Metanephros (tissue), 2 donors: Measurements from ENCODE around the gene CCDC97. TPM values are rescaled to one million over a fixed set of nuclear protein-coding genes. Genes with fewer than 3 reads are reported as not detected.

Experiments used
- small RNA-seq: library from RNA; depleted of rRNA; stranded (forward); fragments of <200 nt; gene quantifications from one replicate; pipeline ENCODE3, GENCODE V24; 2014; ENCODE audit warnings: low replicate concordance
- total RNA-seq: library from RNA; depleted of rRNA; stranded (reverse); fragments of >200 nt; gene quantifications from one replicate; pipeline ENCODE4 v1.2.3, GENCODE V29; 2014

The CCDC97 gene
- total RNA-seq = 21.4 TPM

DNA sequence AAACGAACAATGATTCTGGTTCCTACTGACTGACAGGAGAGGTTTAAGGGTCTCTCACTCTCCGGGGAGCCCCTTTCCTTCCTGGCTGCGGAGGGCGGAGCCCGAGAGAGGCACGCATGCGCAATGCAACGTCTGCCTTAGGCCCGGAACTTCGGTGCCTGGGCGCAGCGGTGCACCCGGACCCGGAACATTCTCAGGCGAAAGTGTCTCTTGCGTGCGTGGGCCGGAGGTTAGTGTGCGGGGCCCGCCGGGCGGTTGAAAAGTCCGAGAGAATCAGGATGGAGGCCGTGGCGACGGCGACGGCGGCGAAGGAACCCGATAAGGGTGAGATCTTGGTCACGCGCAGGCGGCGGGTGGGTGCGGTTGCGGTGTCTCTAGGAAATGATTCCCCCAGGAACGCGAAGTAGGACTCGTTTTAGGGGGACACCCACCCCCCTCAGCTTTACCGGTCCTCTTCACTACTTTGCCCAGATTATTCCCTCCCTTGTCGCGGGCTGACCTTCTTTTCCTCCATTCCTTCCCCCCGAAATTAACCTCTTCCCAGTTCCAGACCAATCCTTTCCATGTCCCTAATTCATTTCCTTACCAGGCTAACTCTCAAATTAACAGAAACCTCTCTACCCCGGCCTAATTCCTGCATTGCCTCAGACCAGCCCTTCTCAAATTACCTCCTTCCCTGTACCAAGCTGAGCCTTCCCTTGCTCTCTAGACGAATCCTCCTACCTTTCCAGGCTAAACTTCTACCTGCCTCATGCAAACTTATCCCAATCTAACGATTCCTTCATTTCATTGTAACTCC, at the start of gene CCDC97:
CCDC97 (plus strand) TSS at position 140 of the 799 bp plus-strand sequence; CDS start at position 279, 139 bp downstream.

DNA sequence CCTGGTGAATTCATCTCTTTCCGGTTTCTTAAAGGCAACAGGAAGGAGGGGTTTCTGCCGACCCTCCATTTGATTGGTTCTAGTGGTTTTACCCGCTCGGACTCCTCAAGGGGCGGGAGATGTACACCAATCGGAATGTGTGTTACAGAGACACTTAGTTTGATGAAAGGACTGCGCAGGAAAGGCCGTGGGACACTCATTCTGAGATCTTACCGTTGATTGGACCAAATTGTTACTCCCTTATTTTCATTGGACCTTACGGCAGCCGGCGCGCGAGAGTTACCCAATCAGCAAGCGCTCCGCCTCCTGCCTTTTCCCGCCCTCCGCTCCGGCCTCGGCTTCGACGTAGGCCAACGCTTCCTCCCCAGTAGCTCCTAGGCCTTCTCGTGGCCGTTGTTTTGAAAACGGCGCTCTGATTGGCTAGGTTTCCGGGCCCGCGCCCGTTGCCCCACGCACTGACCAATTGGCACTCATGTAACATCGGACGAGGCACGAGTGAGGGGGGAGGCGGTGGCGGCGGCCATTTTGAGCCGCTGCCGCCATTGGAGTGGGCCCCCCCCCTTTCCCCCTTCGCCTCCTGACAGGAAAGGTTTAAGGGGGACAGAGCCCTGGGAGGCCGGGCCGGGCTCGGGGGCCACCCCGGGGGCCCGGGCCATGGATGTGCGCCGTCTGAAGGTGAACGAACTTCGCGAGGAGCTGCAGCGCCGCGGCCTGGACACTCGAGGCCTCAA, 46.0 kb upstream of the CCDC97 start, which contains the start of gene HNRNPUL1:
HNRNPUL1 (plus strand) TSS at position 523 of the 731 bp plus-strand sequence; CDS start at position 655, 132 bp downstream.

GRCh38 chr19:41353466-41354342, 43.7 kb downstream of the CCDC97 start, which contains the start of gene TGFB1:
Gene TGFB1 (minus strand): TSS chr19:41353922. CDS start chr19:41353044, 878 bp downstream.

DNA sequence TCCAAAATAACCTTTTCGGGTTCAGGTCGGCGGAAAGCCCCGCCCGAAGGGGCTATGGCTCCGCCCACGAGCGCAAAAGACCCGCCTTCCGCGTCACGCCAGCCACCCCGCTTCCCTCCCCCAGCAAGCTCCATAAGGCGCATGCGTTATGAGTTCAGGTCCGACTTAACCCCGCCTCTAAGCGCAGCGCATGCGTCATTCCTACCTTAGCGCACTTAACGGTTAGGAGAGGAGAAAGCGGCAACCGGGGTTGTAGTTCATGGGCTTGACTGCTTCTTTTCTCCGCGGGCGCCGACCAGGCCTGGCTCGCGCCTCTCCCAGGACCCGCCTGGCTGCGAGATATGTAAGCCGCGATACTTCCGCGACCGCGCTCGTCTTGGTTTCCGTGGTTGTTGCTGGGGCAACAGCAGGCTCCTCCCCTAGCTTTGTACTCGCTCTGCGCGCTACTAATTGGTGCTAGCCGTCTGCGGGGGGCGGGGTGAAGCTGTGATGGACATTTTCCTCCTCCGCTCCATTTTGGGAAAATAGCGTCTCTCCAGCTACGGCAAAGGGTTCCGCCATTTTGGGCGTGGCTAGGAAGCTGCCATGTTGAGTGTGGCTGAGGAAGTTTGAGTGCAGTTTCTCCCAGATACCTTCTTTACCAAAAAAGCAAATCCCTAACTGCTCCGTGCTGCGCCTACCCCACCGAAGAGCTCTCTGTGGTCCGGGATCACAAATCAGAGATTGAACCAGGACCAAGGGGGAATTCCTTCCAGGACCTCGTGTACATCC, 54.0 kb downstream of the CCDC97 start, which contains the start of gene B9D2:
B9D2 (minus strand) TSS at position 397 of the 771 bp plus-strand sequence. CDS start 630 bp downstream, outside the sequence.

Small RNA genes within 50 kb of the gene (small RNA-seq; reads per million reads assigned to genes)
- not detected for gene RN7SL34P

Other genes with a start within 250 kb of the CCDC97 start
- gene CYP2A13, start 221.7 kb upstream of the CCDC97 start, total RNA-seq = not detected
- not detected for gene CYP2F1, start 195.7 kb upstream of the CCDC97 start, total RNA-seq
- 1.3 TPM for gene CYP2S1, start 117.0 kb upstream of the CCDC97 start, total RNA-seq
- gene AXL, start 90.9 kb upstream of the CCDC97 start, total RNA-seq = 48.8 TPM
- gene HNRNPUL1, start 45.8 kb upstream of the CCDC97 start, total RNA-seq = 152 TPM
- gene TGFB1, start 43.8 kb downstream of the CCDC97 start, total RNA-seq = 23.9 TPM
- gene B9D2, start 54.0 kb downstream of the CCDC97 start, total RNA-seq = 6.9 TPM
- 15.5 TPM for gene TMEM91, start 66.4 kb downstream of the CCDC97 start, total RNA-seq
- gene EXOSC5, start 87.2 kb downstream of the CCDC97 start, total RNA-seq = 14.5 TPM
- 74.7 TPM for gene BCKDHA, start 87.6 kb downstream of the CCDC97 start, total RNA-seq
- 8.0 TPM for gene B3GNT8, start 117.2 kb downstream of the CCDC97 start, total RNA-seq
- gene DMAC2, start 129.7 kb downstream of the CCDC97 start, total RNA-seq = 30.4 TPM
- gene ERICH4, start 133.0 kb downstream of the CCDC97 start, total RNA-seq = 0.64 TPM